PFSK-1 (cell line): Measurements from ENCODE around the gene BCKDHB.

Experiments used
- FOXP2 ChIP-seq: optimal IDR thresholded peaks from 2 replicates; pipeline ENCODE3; 2011; ENCODE audit warnings: borderline replicate concordance, control low read depth, inconsistent platforms; ENCODE audit not compliant: insufficient read depth; ENCODE audit errors: extremely low read length, extremely low read depth
- POLR2AphosphoS5 ChIP-seq: IDR thresholded peaks from 2 replicates; pipeline ENCODE4 v1.6.1; 2012; ENCODE audit warnings: low read depth, mild to moderate bottlenecking, control low read depth, low read length, moderate library complexity
- REST ChIP-seq, 2 experiments: IDR thresholded peaks; 2 replicates each; pipeline versions ENCODE4 v1.6.1 to v1.8.0; 2011 to 2012; ENCODE audit warnings: low read depth in 2 of 2, low read length in 2 of 2, control low read depth in 1 of 2, inconsistent platforms in 1 of 2, mild to moderate bottlenecking in 1 of 2, moderate library complexity in 1 of 2; ENCODE audit not compliant: insufficient read depth in 1 of 2
- SIN3A ChIP-seq: IDR thresholded peaks from 2 replicates; pipeline ENCODE4 v1.6.1; 2012; ENCODE audit warnings: mild to moderate bottlenecking, low read length, moderate library complexity, borderline replicate concordance; ENCODE audit not compliant: insufficient read depth

GRCh38 chr6:80129485-80129884 is 23.0 kb downstream of the BCKDHB start:
- no peak for TF ChIP-seq REST (IDR thresholded peaks at IDR 0.05; ENCODE audit: insufficient read depth in 1 of 2, low read depth in 2 of 2, low read length in 2 of 2)
- no peak for TF ChIP-seq FOXP2
- no peak for TF ChIP-seq POLR2AphosphoS5
- no peak for TF ChIP-seq SIN3A
